GM18520 (cell line): ENCODE data around the gene AWAT2.

Source experiments
- ATAC-seq: cut with Tn5 transposase; IDR thresholded peaks from one replicate; pipeline ENCODE4 v1.9.1; 2021; ENCODE audit not compliant: unreplicated experiment

AWAT2 gene

GRCh38 chrX:70042399-70043371 is 7.1 kb downstream of the AWAT2 start:
- ATAC-seq: no peak

DNA sequence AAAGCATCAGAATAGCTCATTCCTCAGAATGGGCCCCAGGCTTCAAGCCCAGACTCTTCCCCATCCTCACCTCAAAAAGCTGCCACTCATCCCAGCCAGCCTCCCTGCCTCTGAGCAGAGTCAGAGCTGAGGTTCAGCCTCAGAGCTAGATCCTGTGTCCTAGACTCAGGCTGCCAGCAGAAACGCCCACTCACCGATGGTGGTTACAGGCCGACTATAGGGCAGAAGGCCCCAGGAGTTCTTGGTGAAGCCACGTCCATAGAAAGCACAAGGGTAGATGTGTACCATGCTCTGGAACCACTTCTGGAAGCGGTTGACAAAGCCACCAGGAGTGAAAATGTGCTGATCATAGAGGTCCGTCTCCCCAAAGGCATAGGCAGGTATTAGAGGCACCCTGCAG is 7.7 kb downstream of the AWAT2 start:
- ATAC-seq: no peak

- no peak for ATAC-seq
These were observed 10.0 kb downstream of the AWAT2 start for GRCh38 chrX:70039758-70040157.

DNA sequence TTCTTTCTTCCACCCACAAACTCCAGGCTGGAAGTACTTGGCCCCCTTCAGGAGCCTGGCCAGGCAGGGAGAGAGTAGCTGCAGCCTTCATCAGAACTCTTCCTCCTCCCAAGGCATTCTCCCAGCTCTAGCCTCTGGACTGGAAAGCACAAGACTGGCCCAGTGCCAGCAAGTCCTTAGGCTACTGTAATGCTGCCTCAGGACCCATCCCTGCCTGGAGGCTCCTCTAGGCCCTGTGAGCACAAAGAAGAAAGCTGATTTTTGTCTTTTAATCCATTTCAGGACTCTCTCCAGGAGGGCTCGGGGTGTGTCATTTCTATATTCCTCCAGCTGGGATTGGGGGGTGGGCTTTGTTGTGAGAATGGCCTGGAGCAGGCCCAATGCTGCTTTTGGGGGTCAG is 10.8 kb downstream of the AWAT2 start:
- no peak for ATAC-seq

DNA sequence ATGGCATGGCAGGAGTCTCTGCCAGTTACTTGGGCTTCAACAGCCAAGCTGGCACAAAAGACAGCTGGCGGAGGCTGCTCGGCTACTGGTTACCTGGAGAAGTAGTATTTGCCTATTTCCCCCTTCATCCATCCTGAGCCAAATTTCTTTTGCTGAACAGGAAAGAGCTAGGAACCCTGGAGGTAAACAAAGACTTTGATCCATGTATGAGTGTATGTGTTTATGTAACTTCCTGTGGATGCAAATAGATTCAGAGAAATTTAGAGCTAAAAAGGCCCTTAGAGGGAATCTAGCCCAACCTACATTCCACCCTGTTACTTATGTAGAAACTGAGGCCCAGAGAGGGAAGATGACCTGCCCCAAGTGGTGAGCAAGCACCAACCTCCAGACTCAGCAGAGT is 11.2 kb downstream of the AWAT2 start:
- no peak for ATAC-seq

DNA sequence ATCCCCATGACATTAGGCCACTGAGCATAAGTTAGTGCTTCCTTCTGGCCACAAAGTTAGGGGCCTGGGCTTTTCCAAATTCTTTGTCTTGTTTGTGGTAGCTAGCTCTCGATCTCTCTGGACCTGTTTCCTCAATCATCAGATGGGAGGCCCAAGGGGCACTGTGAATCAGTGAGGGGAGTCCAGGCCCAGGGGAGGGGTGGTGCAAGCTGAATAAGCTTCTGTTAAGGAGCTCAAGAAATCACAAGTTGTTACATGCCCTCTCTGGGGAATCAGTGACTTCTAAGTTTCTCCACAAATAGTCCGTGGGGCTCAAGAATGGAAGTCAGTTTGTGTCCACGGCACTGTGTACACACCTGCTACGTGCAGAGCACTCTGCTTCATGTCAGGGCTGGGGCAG is 15.1 kb downstream of the AWAT2 start:
- no peak for ATAC-seq

DNA sequence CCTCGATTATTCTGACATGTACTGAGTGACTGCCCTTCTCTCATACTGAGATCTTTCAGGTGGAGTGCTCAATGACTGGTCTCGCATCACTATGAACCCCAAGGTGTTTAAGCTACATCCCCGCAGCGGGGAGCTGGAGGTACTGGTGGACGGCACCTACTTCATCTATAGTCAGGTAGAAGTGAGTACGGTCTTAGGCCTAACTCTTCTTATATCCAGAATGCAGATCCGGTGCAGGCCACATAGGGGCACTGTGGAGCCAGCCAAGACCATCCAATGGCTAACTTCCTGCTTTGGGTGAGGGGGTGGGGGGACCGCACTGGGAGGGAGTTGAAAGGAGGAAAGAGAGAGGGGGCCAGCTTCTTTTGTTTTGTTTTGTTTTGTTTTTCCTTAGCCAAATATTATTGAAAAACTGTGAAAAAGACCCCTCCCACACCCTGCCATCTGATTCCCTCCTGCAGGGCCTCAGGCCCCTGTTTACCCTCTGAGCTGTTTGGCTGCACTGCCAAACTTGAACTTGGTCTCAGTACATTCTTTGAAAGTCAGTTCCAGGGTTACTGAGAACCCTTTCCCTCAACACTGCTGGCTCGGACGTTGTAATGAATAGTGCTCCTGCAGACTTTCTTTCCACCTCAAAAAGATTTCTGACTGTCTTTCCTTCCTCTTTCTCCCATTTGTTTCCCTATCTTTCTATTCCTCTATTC is 16.2 kb downstream of the AWAT2 start:
- no peak for ATAC-seq

DNA sequence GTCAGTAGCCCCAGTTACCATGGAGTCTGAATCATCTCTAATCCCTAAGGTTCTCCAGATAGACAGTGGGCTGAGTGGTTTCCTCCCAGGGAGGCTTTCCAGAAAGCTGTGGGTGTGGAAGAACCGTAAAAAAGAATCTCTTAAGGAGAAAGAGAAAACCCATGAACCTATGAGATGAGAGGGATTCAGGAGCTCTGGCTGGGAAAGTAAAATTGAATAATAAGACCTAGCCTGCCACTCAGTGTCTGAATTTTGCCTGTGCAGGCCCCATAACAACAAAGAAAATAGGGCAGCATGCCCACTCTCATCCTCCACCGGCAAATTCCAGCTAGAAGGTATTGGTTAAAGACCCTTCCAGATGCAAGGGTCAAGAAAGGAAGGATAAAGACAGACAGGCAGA is 16.9 kb downstream of the AWAT2 start:
- ATAC-seq: no peak

DNA sequence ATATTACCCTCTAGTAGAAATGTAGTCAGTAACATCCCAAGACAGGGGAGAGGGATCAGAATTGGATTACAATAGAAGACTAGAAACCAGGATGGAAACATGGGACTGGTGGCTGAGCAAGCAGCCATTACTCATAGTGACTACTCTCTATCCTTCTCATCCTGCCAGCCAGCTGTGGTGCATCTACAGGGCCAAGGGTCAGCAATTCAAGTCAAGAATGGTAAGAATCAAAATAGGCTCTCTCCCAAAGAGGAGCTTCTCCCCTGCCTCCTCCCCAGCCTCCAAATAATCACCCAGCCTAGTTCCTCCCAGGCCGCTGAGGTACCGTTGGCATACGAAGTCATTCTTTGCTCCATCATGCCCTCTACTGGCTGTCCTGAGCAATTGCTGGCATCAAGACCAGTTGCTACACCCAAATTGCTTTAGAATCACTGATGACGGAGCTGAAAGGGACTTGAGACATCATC is 19.4 kb downstream of the AWAT2 start:
- ATAC-seq: no peak

DNA sequence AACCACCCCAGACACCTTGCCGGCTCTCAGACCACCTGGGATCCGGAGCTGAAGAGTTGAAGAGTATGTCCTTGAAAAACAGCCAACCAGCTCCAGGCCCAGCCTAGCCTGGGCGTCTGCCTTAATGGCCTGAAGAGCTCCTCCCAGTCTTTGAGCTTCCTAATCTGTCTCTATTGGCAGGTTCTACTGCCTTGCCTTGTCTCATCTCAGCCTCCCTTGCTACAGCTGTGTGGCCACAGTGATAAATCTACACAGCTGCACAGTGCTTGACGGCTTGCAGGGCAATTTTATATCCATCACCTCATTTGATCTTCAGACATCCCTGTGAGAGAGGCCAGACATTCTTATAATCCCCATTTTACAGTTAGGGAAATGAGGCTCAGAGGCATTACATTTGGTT is 19.9 kb downstream of the AWAT2 start:
- ATAC-seq: no peak

DNA sequence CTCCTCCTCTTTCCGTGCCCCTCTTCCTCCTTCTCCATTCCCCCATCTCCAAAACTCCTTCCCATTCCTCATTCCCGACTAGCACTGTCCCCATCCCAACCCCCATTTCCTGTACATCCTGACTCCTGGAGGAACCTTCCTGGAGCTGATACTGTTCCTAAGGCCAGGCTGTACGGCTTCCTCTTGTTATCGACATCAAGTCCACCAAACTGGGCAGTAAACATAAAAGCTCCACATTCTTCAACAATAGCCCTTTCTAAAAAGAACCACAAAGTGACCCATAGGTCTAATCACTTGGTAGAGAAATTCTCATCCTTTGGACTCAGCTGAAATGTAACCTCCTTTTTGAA is 22.9 kb downstream of the AWAT2 start:
- ATAC-seq: no peak

DNA sequence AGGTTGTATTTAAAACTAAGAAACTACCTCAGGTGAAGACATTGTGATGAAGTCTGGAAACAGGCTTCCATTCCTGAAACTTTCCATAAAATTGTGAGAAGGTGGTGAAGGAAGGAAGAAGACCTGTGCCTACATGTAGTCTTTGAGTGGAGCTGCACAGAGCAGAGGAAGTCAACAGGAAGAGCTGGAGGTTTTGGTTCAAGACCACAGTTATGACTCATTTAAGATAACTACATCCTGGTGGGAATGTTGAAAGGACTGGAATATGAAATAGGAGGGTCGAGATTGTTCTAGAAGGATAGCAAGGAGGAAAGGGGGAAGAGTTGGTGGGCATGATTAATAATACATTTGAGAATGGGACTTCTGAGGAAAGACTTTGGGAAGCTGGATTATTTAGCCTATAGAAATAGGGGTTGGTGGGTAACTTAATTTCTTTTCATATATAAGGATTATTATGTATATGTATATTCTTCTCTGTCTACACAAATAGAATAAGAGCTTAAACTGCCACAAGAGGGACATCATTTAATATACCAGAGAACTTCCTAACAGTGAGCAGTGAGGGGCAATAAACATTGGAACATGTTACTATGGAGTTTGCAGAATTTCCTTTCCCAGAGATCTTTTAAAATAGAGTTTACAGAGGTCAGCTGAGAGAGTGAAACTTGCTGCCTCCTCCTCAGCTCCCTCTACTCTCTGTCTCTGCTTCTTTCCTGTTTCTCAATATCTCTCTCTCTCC is 23.5 kb downstream of the AWAT2 start:
- no peak for ATAC-seq

DNA sequence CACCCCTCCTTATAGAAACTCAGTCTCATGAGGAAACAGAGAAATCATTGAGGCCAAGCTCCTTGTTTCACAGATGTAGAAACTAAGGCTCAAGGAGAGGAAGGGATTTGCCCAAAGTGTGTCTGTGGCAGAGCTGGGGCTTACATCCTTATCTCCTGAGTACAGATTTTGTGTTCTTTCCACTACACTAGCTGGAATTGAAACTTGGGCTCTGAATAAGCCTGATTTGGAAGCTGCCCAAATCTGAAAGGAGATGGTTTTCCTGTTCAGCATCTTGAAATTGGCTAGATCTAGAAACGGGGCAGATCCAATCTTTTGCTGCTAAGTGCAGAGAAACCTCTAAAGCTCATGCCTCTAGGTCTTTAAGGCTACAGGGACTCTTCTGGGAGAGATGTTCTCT is 24.3 kb downstream of the AWAT2 start:
- ATAC-seq: no peak

- no peak for ATAC-seq
These were observed 27.1 kb downstream of the AWAT2 start for GRCh38 chrX:70022616-70023015.

DNA sequence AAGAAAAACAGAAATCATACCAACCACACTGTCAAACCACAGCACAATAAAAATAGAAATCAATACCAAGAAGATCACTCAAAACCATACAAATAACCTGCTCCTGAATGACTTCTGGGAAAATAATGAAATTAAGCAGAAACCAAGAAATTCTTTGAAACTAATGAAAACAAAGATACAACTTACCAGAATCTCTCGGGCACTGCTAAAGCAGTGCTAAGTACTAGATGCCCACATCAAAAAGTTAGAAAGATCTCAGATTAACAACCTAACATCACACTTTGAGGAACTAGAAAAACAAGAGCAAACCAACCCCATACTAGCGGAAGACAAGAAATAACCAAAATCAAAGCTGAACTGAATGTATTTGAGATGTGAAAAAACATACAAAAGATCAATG is 33.2 kb downstream of the AWAT2 start:
- ATAC-seq: no peak

DNA sequence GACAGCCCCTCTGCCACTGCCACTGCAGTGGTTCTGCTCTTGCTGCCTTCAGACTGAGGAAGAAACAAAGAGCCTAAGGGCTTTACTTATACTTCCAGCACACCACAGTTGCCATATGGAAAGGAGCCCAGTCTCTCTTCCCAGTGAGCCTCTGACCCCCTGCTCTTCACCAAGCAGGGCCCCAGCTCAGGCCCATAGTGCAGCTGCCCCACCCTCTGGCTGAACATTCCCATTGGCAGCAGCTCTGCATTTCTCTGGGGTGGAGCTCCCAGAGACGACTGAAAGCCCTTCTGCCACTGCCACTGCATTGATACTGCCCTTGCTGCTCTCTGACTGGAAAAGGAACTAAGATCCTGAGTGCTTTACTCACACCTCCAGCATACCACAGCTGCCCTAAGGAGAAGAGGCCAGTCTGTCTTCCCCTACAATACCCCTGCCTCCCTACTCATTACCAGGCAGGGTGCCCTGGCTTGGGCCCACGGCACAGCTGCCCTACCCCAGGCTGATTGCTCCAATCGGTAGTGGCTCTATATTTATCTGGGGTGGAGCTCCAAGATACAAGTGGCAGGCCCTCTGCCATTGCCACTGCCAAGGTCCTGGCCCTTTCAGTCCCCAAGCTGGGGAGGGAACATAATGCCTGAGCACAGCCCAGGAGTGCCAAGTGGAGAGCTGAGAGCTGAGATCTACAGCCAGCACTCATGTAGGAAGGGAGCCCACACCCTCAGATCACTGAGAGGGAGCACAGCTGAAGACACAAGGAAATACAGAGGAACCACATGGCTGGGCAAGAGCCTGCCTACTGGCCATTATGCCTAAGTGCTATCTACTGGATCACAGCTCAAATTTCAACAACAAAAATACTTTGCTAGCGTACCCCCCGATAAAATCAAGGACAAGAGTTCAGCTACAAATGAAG is 36.0 kb downstream of the AWAT2 start:
- no peak for ATAC-seq

DNA sequence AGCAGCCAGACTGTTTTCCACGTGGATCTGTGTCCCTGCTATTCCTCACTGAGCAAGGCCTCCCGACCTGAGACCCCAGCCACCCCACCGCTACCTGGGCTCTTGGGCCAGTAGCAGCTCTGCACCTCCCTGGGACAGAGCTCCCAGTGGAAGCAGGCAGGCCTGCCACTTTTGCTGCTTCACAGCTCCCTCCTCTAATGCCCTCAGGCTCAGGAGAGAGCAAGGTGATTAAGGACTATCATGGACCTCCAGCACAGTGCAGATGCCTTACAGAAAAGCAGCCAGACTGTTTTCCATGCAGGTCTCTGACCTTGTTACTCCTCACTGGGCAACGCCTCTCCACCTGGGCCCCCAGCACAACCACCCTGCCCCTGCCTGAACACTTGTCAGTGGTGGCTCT is 37.0 kb downstream of the AWAT2 start:
- ATAC-seq: no peak

- ATAC-seq: no peak
These were observed 39.8 kb downstream of the AWAT2 start for GRCh38 chrX:70009970-70010369.

GRCh38 chrX:70009049-70009448 is 40.7 kb downstream of the AWAT2 start:
- ATAC-seq: no peak

GRCh38 chrX:70007946-70008345 is 41.8 kb downstream of the AWAT2 start:
- ATAC-seq: no peak
